Measurements from ENCODE around the gene ZNF787.

Gene ZNF787

GRCh38 chr19:56086671-56087430 is 34.2 kb downstream of the ZNF787 start:
- no peak for DNase-seq (ENCODE audit: low read depth)

- peak; percentile 36 for DNase-seq (ENCODE audit: low read depth)
These were observed 35.4 kb downstream of the ZNF787 start for GRCh38 chr19:56085571-56086275.

- no peak for DNase-seq (ENCODE audit: low read depth)
These were observed 36.1 kb downstream of the ZNF787 start for GRCh38 chr19:56084835-56085536.

- no peak for DNase-seq (ENCODE audit: low read depth)
These were observed 37.4 kb downstream of the ZNF787 start for GRCh38 chr19:56083668-56084067.

- peak; percentile 81 for DNase-seq (ENCODE audit: low read depth)
These were observed 40.3 kb downstream of the ZNF787 start for GRCh38 chr19:56080669-56081401.

GRCh38 chr19:56079609-56080008 is 41.5 kb downstream of the ZNF787 start:
- DNase-seq (ENCODE audit: low read depth), result no peak

GRCh38 chr19:56076498-56076897 is 44.6 kb downstream of the ZNF787 start:
- DNase-seq (ENCODE audit: low read depth), result peak; percentile 61

- no peak for DNase-seq (ENCODE audit: low read depth)
These were observed 49.9 kb downstream of the ZNF787 start for GRCh38 chr19:56071151-56071550.

GRCh38 chr19:56069642-56070041 is 51.5 kb downstream of the ZNF787 start:
- DNase-seq (ENCODE audit: low read depth), result no peak

- no peak for DNase-seq (ENCODE audit: low read depth)
These were observed 54.7 kb downstream of the ZNF787 start for GRCh38 chr19:56066152-56067023.

GRCh38 chr19:56053596-56053995 is 67.5 kb downstream of the ZNF787 start:
- no peak for DNase-seq (ENCODE audit: low read depth)
